Spleen (tissue), 11 donors: ENCODE measurements around the gene CUEDC1. TPM values are rescaled to one million over a fixed set of nuclear protein-coding genes. Genes with fewer than 3 reads are reported as not detected.

ENCODE experiments used
- DNase-seq: peaks from one replicate; pipeline ENCODE4 v3.0.0-alpha.2; 2020
- H3K27ac ChIP-seq, 8 donors: fragments of 200-600 bp; sonication (generic) in 7 of 8; 1 replicate in 4 of 8; 2 replicates in 4 of 8; pipeline versions ENCODE4 v1.5.0 to v1.8.0; 2016 to 2021; ENCODE audit warnings: inconsistent platforms in 4 of 8, mild to moderate bottlenecking in 4 of 8, moderate library complexity in 1 of 8
- H3K27me3 ChIP-seq, 7 donors: fragments of 200-600 bp; sonication (generic) in 6 of 7; replicated peaks in 1 of 7; 1 replicate in 4 of 7; 2 replicates in 3 of 7; pipeline versions ENCODE4 v1.5.0 to v1.8.0; 2016 to 2021; ENCODE audit warnings: inconsistent platforms in 3 of 7, mild to moderate bottlenecking in 1 of 7
- H3K36me3 ChIP-seq, 6 donors: fragments of 200-600 bp; sonication (generic) in 5 of 6; 1 replicate in 4 of 6; 2 replicates in 2 of 6; pipeline versions ENCODE4 v1.5.0 to v1.8.0; 2016 to 2021; ENCODE audit warnings: inconsistent platforms in 2 of 6
- H3K4me1 ChIP-seq, 6 donors: fragments of 200-600 bp; sonication (generic) in 5 of 6; 1 replicate in 3 of 6; 2 replicates in 3 of 6; pipeline versions ENCODE4 v1.5.0 to v1.8.0; 2016 to 2021; ENCODE audit warnings: inconsistent platforms in 3 of 6
- H3K4me3 ChIP-seq, 8 donors: fragments of 200-600 bp; sonication (generic) in 7 of 8; 1 replicate in 4 of 8; 2 replicates in 4 of 8; pipeline versions ENCODE4 v1.5.0 to v1.8.0; 2016 to 2021; ENCODE audit warnings: inconsistent platforms in 4 of 8, mild to moderate bottlenecking in 4 of 8, moderate library complexity in 2 of 8
- H3K9me3 ChIP-seq, 8 donors: fragments of 200-600 bp; sonication (generic) in 7 of 8; 1 replicate in 4 of 8; 2 replicates in 4 of 8; pipeline versions ENCODE4 v1.5.0 to v1.8.0; 2016 to 2021; ENCODE audit warnings: inconsistent platforms in 4 of 8
- CTCF ChIP-seq, 11 experiments: fragments of 200-600 bp in 7 of 11; fragments of 450-650 bp in 4 of 11; sonication (generic) in 4 of 11; IDR thresholded peaks in 8 of 11; conservative IDR thresholded peaks in 3 of 11; 1 replicate in 7 of 11; 2 replicates in 4 of 11; pipeline versions ENCODE4 v1.4.0 to v1.8.0; 2016 to 2021; ENCODE audit warnings: antibody characterized with exemption in 11 of 11, inconsistent platforms in 4 of 11, mild to moderate bottlenecking in 1 of 11
- POLR2A ChIP-seq, 3 donors: fragments of 450-650 bp; IDR thresholded peaks; one replicate each; pipeline ENCODE4 v1.5.1; 2017; ENCODE audit warnings: antibody characterized with exemption in 3 of 3, mild to moderate bottlenecking in 1 of 3
- POLR2AphosphoS5 ChIP-seq, 3 donors: sonication (generic); formaldehyde crosslinking; IDR thresholded peaks; one replicate each; pipeline ENCODE4 v1.5.1; 2017; ENCODE audit warnings: antibody characterized with exemption in 3 of 3
- WGBS, 5 donors: extraction: QIAGEN DNeasy Blood & Tissue Kit in 3 of 5; methylation state at CpG; one replicate each; pipeline versions ENCODE4 v1.1.5 to v1.1.7; 2013 to 2018; 5-methylcytosine and 5-hydroxymethylcytosine counted together
- intact Hi-C: fragments of 100-400 bp; cut with DNase I; formaldehyde crosslinking; loops from one replicate; pipeline ENCODE4 v1.15.0; 2023; ENCODE audit warnings: low total_unique reads
- polyA plus RNA-seq, 3 donors: library from polyadenylated mRNA; stranded (reverse); fragments of 200-250 nt; gene quantifications; one replicate each; pipeline ENCODE4 v1.2.1, GENCODE V29; 2013
- total RNA-seq, 7 donors: library from RNA; depleted of rRNA in 3 of 7; stranded (reverse); fragments of >200 nt in 3 of 7; fragmentation: NEBNext Ultra II Directional in 4 of 7; extraction: Animal tissue kit (Norgen Biotek cat#: 25700) in 4 of 7; gene quantifications; one replicate each; pipeline versions ENCODE4 v1.1.0 to v1.2.1, GENCODE V29; 2016 to 2021
- donor health status: healthy with polysubstance abuse.
- donor health status: DM: no; HTN: no; CAD: no; lungs with moderate emphysema.
- donor health status: DM: no; HTN: no; CAD: no.
- donor health status: Bipolar disorder and iron deficiency.
- donor health status: healthy.
- donor health status: DM: no; HTN: no; CAD: no.
- donor health status: DM: yes; HTN: yes; CAD: no.

The CUEDC1 gene
- total and polyA plus RNA-seq, 10 donors = 5.4 to 23.5 (median 15.6) TPM

- Histone ChIP-seq H3K27ac (no peak overlapping the region), H3K27me3 (peaks cover 0 to 32% (median 5%) of the 10 kb centered on the region in 7 donors), H3K9me3 (no peaks in the 10 kb centered on the region), H3K4me3 (no peak overlapping the region), H3K36me3 (peaks cover 0 to 42% (median 0%) of the 10 kb centered on the region in 6 donors), H3K4me1 (peaks cover 32 to 65% (median 51%) of the 10 kb centered on the region in 6 donors)
- intact Hi-C loops = no loop called here
- TF ChIP-seq CTCF (IDR thresholded peaks at IDR 0.05 in 8 of 11, conservative IDR thresholded peaks at IDR 0.05 in 3 of 11) (no peak), POLR2A (IDR thresholded peaks at IDR 0.05) (no peak), POLR2AphosphoS5 (IDR thresholded peaks at IDR 0.05) (no peak)
- no peak for DNase-seq
These were observed 85.0 kb downstream of the CUEDC1 start for GRCh38 chr17:57870283-57870635.

GRCh38 chr17:57869617-57870282, 85.5 kb downstream of the CUEDC1 start:
- Histone ChIP-seq H3K27me3 (peaks cover 0 to 27% (median 5%) of the 10 kb centered on the region in 7 donors), H3K9me3 (no peaks in the 10 kb centered on the region), H3K27ac (no peak overlapping the region), H3K36me3 (peaks cover 0 to 42% (median 0%) of the 10 kb centered on the region in 6 donors), H3K4me1 (peaks cover 29 to 60% (median 46%) of the 10 kb centered on the region in 6 donors), H3K4me3 (no peak overlapping the region)
- WGBS, 5 donors = 90 to 98% (median 91%) methylated on average over 9 of the region's 9 CpGs
- intact Hi-C loops = no loop called here
- no peak for DNase-seq
- TF ChIP-seq CTCF (IDR thresholded peaks at IDR 0.05 in 8 of 11, conservative IDR thresholded peaks at IDR 0.05 in 3 of 11) (no peak), POLR2AphosphoS5 (IDR thresholded peaks at IDR 0.05) (no peak), POLR2A (IDR thresholded peaks at IDR 0.05) (no peak)

- WGBS, 5 donors = 70 to 78% (median 75%) methylated on average over 13 of the region's 13 CpGs
- Histone ChIP-seq H3K9me3 (no peaks in the 10 kb centered on the region), H3K4me1 (peaks cover 22 to 53% (median 39%) of the 10 kb centered on the region in 6 donors), H3K27ac (peak overlapping the region in 4 of 8 donors; percentile 48 to 79 (median 72)), H3K36me3 (peaks cover 0 to 42% (median 0%) of the 10 kb centered on the region in 6 donors), H3K27me3 (peaks cover 0 to 20% (median 5%) of the 10 kb centered on the region in 7 donors), H3K4me3 (no peak overlapping the region)
- DNase-seq = no peak
- intact Hi-C loops = no loop called here
- TF ChIP-seq CTCF (IDR thresholded peaks at IDR 0.05 in 8 of 11, conservative IDR thresholded peaks at IDR 0.05 in 3 of 11) = no peak
- TF ChIP-seq POLR2A (IDR thresholded peaks at IDR 0.05) = no peak
- no peak for TF ChIP-seq POLR2AphosphoS5 (IDR thresholded peaks at IDR 0.05)
These were observed 86.1 kb downstream of the CUEDC1 start for GRCh38 chr17:57868910-57869616.
